Upper lobe of left lung (tissue), 4 donors: ENCODE data around the gene SCNN1B.

Source experiments
- EP300 ChIP-seq, 4 donors: sonication (generic); formaldehyde crosslinking; IDR thresholded peaks; one replicate each; pipeline ENCODE4 v1.5.1; 2017; ENCODE audit warnings: antibody characterized with exemption in 4 of 4, control low read depth in 2 of 4
- POLR2A ChIP-seq, 4 donors: fragments of 450-650 bp; IDR thresholded peaks; one replicate each; pipeline ENCODE4 v1.5.1; 2016 to 2017; ENCODE audit warnings: antibody characterized with exemption in 4 of 4, mild to moderate bottlenecking in 2 of 4
- TF ChIP-seq, protein P1 (sequence below), 6 experiments: fragments of 450-650 bp in 4 of 6; fragments of 200-600 bp in 2 of 6; sonication (generic) in 2 of 6; IDR thresholded peaks; one replicate each; pipeline ENCODE4 v1.5.1; 2016 to 2019; ENCODE audit warnings: antibody characterized with exemption in 6 of 6

DNA sequence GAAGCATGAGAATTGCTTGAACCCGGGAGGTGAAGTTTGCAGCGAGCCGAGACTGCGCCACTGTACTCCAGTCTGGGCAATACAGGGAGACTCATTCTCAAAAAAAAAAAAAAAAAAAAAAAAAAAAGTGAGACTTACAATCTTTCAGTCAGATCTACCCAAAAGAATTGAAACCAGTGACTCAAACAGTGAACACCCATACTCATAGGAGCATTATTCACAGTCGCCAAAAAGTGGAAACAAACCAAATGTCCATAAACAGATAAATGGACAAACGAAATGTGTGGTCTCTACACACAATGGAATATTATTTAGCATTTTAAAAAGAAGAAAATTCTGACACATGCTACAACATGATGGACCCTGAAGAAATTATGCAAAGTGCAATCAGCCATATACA is 9.1 kb upstream of the SCNN1B start:
- TF ChIP-seq EP300 (IDR thresholded peaks at IDR 0.05) (no peak), POLR2A (IDR thresholded peaks at IDR 0.05) (no peak)
- TF ChIP-seq, protein P1, sequence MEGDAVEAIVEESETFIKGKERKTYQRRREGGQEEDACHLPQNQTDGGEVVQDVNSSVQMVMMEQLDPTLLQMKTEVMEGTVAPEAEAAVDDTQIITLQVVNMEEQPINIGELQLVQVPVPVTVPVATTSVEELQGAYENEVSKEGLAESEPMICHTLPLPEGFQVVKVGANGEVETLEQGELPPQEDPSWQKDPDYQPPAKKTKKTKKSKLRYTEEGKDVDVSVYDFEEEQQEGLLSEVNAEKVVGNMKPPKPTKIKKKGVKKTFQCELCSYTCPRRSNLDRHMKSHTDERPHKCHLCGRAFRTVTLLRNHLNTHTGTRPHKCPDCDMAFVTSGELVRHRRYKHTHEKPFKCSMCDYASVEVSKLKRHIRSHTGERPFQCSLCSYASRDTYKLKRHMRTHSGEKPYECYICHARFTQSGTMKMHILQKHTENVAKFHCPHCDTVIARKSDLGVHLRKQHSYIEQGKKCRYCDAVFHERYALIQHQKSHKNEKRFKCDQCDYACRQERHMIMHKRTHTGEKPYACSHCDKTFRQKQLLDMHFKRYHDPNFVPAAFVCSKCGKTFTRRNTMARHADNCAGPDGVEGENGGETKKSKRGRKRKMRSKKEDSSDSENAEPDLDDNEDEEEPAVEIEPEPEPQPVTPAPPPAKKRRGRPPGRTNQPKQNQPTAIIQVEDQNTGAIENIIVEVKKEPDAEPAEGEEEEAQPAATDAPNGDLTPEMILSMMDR (IDR thresholded peaks at IDR 0.05): no peak
